Neural progenitor cell (in vitro differentiated cells): ENCODE measurements around the gene KRTAP4-6. TPM values are rescaled to one million over a fixed set of nuclear protein-coding genes. Genes with fewer than 3 reads are reported as not detected.
A peak's percentile ranks its signal among the peaks of the same experiment; 100 is the strongest.

Source experiments
- DNase-seq: peaks from one replicate; pipeline ENCODE4 v3.0.0-alpha.2; 2016; ENCODE audit warnings: low spot score
- H2AFZ ChIP-seq: fragments of 200-600 bp; sonication (generic); replicated peaks from 2 replicates; pipeline ENCODE4 v1.6.1; 2016; ENCODE audit warnings: antibody characterized with exemption
- H3F3A ChIP-seq: fragments of 200-600 bp; sonication (generic); 2 replicates; pipeline ENCODE4 v1.6.1; 2016; ENCODE audit warnings: antibody characterized with exemption, low read depth
- H3K27ac ChIP-seq: fragments of 200-600 bp; sonication (generic); 2 replicates; pipeline ENCODE4 v1.5.1; 2016; ENCODE audit warnings: mild to moderate bottlenecking
- H3K27me3 ChIP-seq: fragments of 200-600 bp; sonication (generic); 2 replicates; pipeline ENCODE4 v1.6.1; 2016; ENCODE audit warnings: mild to moderate bottlenecking, moderate library complexity
- H3K36me3 ChIP-seq: fragments of 200-600 bp; sonication (generic); 2 replicates; pipeline ENCODE4 v1.5.1; 2016
- H3K4me1 ChIP-seq: fragments of 200-600 bp; sonication (generic); 2 replicates; pipeline ENCODE4 v1.6.1; 2016; ENCODE audit warnings: mixed run types
- H3K4me2 ChIP-seq: fragments of 200-600 bp; sonication (generic); 2 replicates; pipeline ENCODE4 v1.6.1; 2016
- H3K4me3 ChIP-seq: fragments of 200-600 bp; sonication (generic); 2 replicates; pipeline ENCODE4 v1.5.1; 2016
- H3K79me2 ChIP-seq: fragments of 200-600 bp; sonication (generic); 2 replicates; pipeline ENCODE4 v1.6.1; 2016; ENCODE audit warnings: low read depth
- H3K9ac ChIP-seq: fragments of 200-600 bp; sonication (generic); 2 replicates; pipeline ENCODE4 v1.6.1; 2016
- H3K9me3 ChIP-seq: fragments of 200-600 bp; sonication (generic); 2 replicates; pipeline ENCODE4 v1.5.1; 2016; ENCODE audit warnings: low read depth
- H4K20me1 ChIP-seq: fragments of 200-600 bp; sonication (generic); 2 replicates; pipeline ENCODE4 v1.6.1; 2016; ENCODE audit warnings: low read depth
- H3K27ac Mint-ChIP-seq: 3 replicates; pipeline ENCODE4 v1.8.0; 2021; ENCODE audit warnings: mixed read lengths
- H3K27me3 Mint-ChIP-seq: 2 replicates; pipeline ENCODE4 v1.8.0; 2022; ENCODE audit warnings: low read depth, mild to moderate bottlenecking, inconsistent platforms, moderate library complexity, mixed read lengths; ENCODE audit not compliant: insufficient read depth
- H3K36me3 Mint-ChIP-seq: 3 replicates; pipeline ENCODE4 v1.8.0; 2021; ENCODE audit warnings: mixed read lengths
- H3K4me1 Mint-ChIP-seq: 3 replicates; pipeline ENCODE4 v1.8.0; 2021; ENCODE audit warnings: mixed read lengths
- H3K4me3 Mint-ChIP-seq: 3 replicates; pipeline ENCODE4 v1.8.0; 2021; ENCODE audit warnings: mild to moderate bottlenecking, moderate library complexity, mixed read lengths
- H3K9me3 Mint-ChIP-seq: 3 replicates; pipeline ENCODE4 v1.8.0; 2020; ENCODE audit warnings: mixed read lengths
- CTCF ChIP-seq: fragments of 200-600 bp; sonication (generic); IDR thresholded peaks from 2 replicates; pipeline ENCODE4 v1.5.1; 2017; ENCODE audit warnings: antibody characterized with exemption, mild to moderate bottlenecking
- EZH2 ChIP-seq: fragments of 200-600 bp; sonication (generic); IDR thresholded peaks from 2 replicates; pipeline ENCODE4 v1.6.1; 2017; ENCODE audit warnings: antibody characterized with exemption, mild to moderate bottlenecking, moderate library complexity
- EZH2phosphoT487 ChIP-seq: fragments of 200-600 bp; sonication (generic); IDR thresholded peaks from 2 replicates; pipeline ENCODE4 v1.6.1; 2017; ENCODE audit warnings: antibody characterized with exemption
- total RNA-seq: library from RNA; depleted of rRNA; stranded (reverse); fragments of >200 nt; gene quantifications from 2 replicates; pipeline ENCODE4 v1.2.3, GENCODE V29; 2015; ENCODE audit warnings: low replicate concordance

Gene KRTAP4-6
- total RNA-seq, 1 donor from 2014 or later = not detected

GRCh38 chr17:41184480-41184961, 44.2 kb upstream of the KRTAP4-6 start, which contains the start of gene KRTAP4-1:
KRTAP4-1 (minus strand) TSS chr17:41184911; CDS start chr17:41184854, 57 bp downstream.
- Histone ChIP-seq H3K4me2 (no peak within 1 kb of the TSS), H3K79me2 (no peaks in the 10 kb centered on the region), H3K27ac (no peak within 1 kb of the TSS), H4K20me1 (no peaks in the 10 kb centered on the region), H3K36me3 (no peaks in the 10 kb centered on the region), H3F3A (no peaks in the 10 kb centered on the region), H3K9ac (no peak within 1 kb of the TSS), H3K4me1 (no peaks in the 10 kb centered on the region), H3K9me3 (no peaks in the 10 kb centered on the region), H3K27me3 (no peaks in the 10 kb centered on the region), H3K4me3 (no peak within 1 kb of the TSS), H2AFZ (no peak within 1 kb of the TSS)
- H3K36me3 Mint-ChIP-seq = no peaks in the 10 kb centered on the region
- no peak for DNase-seq
- no peak for TF ChIP-seq CTCF
- TF ChIP-seq EZH2phosphoT487 = no peak
- TF ChIP-seq EZH2 = no peak
- no peaks in the 10 kb centered on the region for H3K9me3 Mint-ChIP-seq
- H3K4me1 Mint-ChIP-seq = peaks cover 2% of the 10 kb centered on the region
- no peak within 1 kb of the TSS for H3K27ac Mint-ChIP-seq
- no peaks in the 10 kb centered on the region for H3K27me3 Mint-ChIP-seq
- H3K4me3 Mint-ChIP-seq = no peak within 1 kb of the TSS

GRCh38 chr17:41178843-41179616, 38.7 kb upstream of the KRTAP4-6 start:
- Mint-ChIP-seq H3K27me3 (no peaks in the 10 kb centered on the region), H3K27ac (no peak overlapping the region), H3K4me3 (no peak overlapping the region), H3K4me1 (no peaks in the 10 kb centered on the region), H3K9me3 (no peaks in the 10 kb centered on the region), H3K36me3 (no peaks in the 10 kb centered on the region)
- Histone ChIP-seq H3K36me3 (no peaks in the 10 kb centered on the region), H3K4me1 (no peaks in the 10 kb centered on the region), H2AFZ (no peak overlapping the region), H4K20me1 (no peaks in the 10 kb centered on the region), H3K79me2 (no peaks in the 10 kb centered on the region), H3K9ac (no peak overlapping the region), H3K9me3 (no peaks in the 10 kb centered on the region), H3K27ac (no peak overlapping the region), H3K27me3 (no peaks in the 10 kb centered on the region), H3F3A (no peaks in the 10 kb centered on the region), H3K4me3 (no peak overlapping the region), H3K4me2 (no peak overlapping the region)
- no peak for DNase-seq
- TF ChIP-seq EZH2phosphoT487 (no peak), EZH2 (no peak), CTCF (no peak)

- Histone ChIP-seq H3K27ac (no peak overlapping the region), H3K27me3 (no peaks in the 10 kb centered on the region), H3K4me1 (no peaks in the 10 kb centered on the region), H3F3A (no peaks in the 10 kb centered on the region), H3K79me2 (no peaks in the 10 kb centered on the region), H3K36me3 (no peaks in the 10 kb centered on the region), H3K4me2 (no peak overlapping the region), H3K9ac (no peak overlapping the region), H2AFZ (peak overlapping the region; percentile 54), H3K4me3 (no peak overlapping the region), H3K9me3 (no peaks in the 10 kb centered on the region), H4K20me1 (no peaks in the 10 kb centered on the region)
- no peak overlapping the region for H3K27ac Mint-ChIP-seq
- H3K9me3 Mint-ChIP-seq = no peaks in the 10 kb centered on the region
- DNase-seq = no peak
- H3K4me1 Mint-ChIP-seq = no peaks in the 10 kb centered on the region
- no peaks in the 10 kb centered on the region for H3K27me3 Mint-ChIP-seq
- no peaks in the 10 kb centered on the region for H3K36me3 Mint-ChIP-seq
- H3K4me3 Mint-ChIP-seq = no peak overlapping the region
- TF ChIP-seq EZH2phosphoT487 (no peak), EZH2 (no peak), CTCF (no peak)
Observed at GRCh38 chr17:41178341-41178740, 38.0 kb upstream of the KRTAP4-6 start.
